ENCODE measurements around the gene HECTD2. TPM values are rescaled to one million over a fixed set of nuclear protein-coding genes. Genes with fewer than 3 reads are reported as not detected.

The HECTD2 gene
- total RNA-seq, 1 donor from 2014 or later = 17.4 TPM

GRCh38 chr10:91471602-91472001, 61.5 kb downstream of the HECTD2 start:
- Mint-ChIP-seq H3K36me3 (ENCODE audit: low read depth, unreplicated experiment) (peaks cover 18% of the 10 kb centered on the region), H3K27ac (ENCODE audit: unreplicated experiment) (no peak overlapping the region), H3K4me3 (ENCODE audit: unreplicated experiment) (no peak overlapping the region), H3K27me3 (ENCODE audit: unreplicated experiment) (peaks cover 2% of the 10 kb centered on the region), H3K9me3 (ENCODE audit: unreplicated experiment) (no peaks in the 10 kb centered on the region), H3K4me1 (ENCODE audit: unreplicated experiment) (no peaks in the 10 kb centered on the region)
- no peak for TF ChIP-seq CTCF (IDR thresholded peaks at IDR 0.05; ENCODE audit: unreplicated experiment)
- DNase-seq (ENCODE audit: low spot score) = no peak

GRCh38 chr10:91472911-91473310, 62.8 kb downstream of the HECTD2 start:
- Mint-ChIP-seq H3K27me3 (ENCODE audit: unreplicated experiment) (no peaks in the 10 kb centered on the region), H3K27ac (ENCODE audit: unreplicated experiment) (no peak overlapping the region), H3K4me1 (ENCODE audit: unreplicated experiment) (no peaks in the 10 kb centered on the region), H3K9me3 (ENCODE audit: unreplicated experiment) (no peaks in the 10 kb centered on the region), H3K36me3 (ENCODE audit: low read depth, unreplicated experiment) (peaks cover 6% of the 10 kb centered on the region), H3K4me3 (ENCODE audit: unreplicated experiment) (no peak overlapping the region)
- DNase-seq (ENCODE audit: low spot score) = no peak
- TF ChIP-seq CTCF (IDR thresholded peaks at IDR 0.05; ENCODE audit: unreplicated experiment) = no peak

- Mint-ChIP-seq H3K9me3 (ENCODE audit: unreplicated experiment) (no peaks in the 10 kb centered on the region), H3K4me1 (ENCODE audit: unreplicated experiment) (no peaks in the 10 kb centered on the region), H3K27me3 (ENCODE audit: unreplicated experiment) (no peaks in the 10 kb centered on the region), H3K27ac (ENCODE audit: unreplicated experiment) (no peak overlapping the region), H3K4me3 (ENCODE audit: unreplicated experiment) (no peak overlapping the region), H3K36me3 (ENCODE audit: low read depth, unreplicated experiment) (no peaks in the 10 kb centered on the region)
- DNase-seq (ENCODE audit: low spot score) = no peak
- no peak for TF ChIP-seq CTCF (IDR thresholded peaks at IDR 0.05; ENCODE audit: unreplicated experiment)
Observed at GRCh38 chr10:91474009-91474408, 63.9 kb downstream of the HECTD2 start.

- TF ChIP-seq CTCF (IDR thresholded peaks at IDR 0.05; ENCODE audit: unreplicated experiment) = no peak
- Mint-ChIP-seq H3K4me1 (ENCODE audit: unreplicated experiment) (no peaks in the 10 kb centered on the region), H3K36me3 (ENCODE audit: low read depth, unreplicated experiment) (no peaks in the 10 kb centered on the region), H3K4me3 (ENCODE audit: unreplicated experiment) (no peak overlapping the region), H3K27me3 (ENCODE audit: unreplicated experiment) (no peaks in the 10 kb centered on the region), H3K9me3 (ENCODE audit: unreplicated experiment) (no peaks in the 10 kb centered on the region), H3K27ac (ENCODE audit: unreplicated experiment) (no peak overlapping the region)
- DNase-seq (ENCODE audit: low spot score) = no peak
Observed at GRCh38 chr10:91477236-91477635, 67.1 kb downstream of the HECTD2 start.

- H3K27ac Mint-ChIP-seq (ENCODE audit: unreplicated experiment) = no peak overlapping the region
- no peaks in the 10 kb centered on the region for H3K36me3 Mint-ChIP-seq (ENCODE audit: low read depth, unreplicated experiment)
- no peaks in the 10 kb centered on the region for H3K9me3 Mint-ChIP-seq (ENCODE audit: unreplicated experiment)
- no peak overlapping the region for H3K4me3 Mint-ChIP-seq (ENCODE audit: unreplicated experiment)
- TF ChIP-seq CTCF (IDR thresholded peaks at IDR 0.05; ENCODE audit: unreplicated experiment) = no peak
- no peaks in the 10 kb centered on the region for H3K4me1 Mint-ChIP-seq (ENCODE audit: unreplicated experiment)
- H3K27me3 Mint-ChIP-seq (ENCODE audit: unreplicated experiment) = no peaks in the 10 kb centered on the region
- no peak for DNase-seq (ENCODE audit: low spot score)
Observed at GRCh38 chr10:91479583-91479982, 69.4 kb downstream of the HECTD2 start.
